Glutamatergic neuron (in vitro differentiated cells): ENCODE results near the gene GLIS1. TPM values are rescaled to one million over a fixed set of nuclear protein-coding genes. Genes with fewer than 3 reads are reported as not detected.

Experiments
- DNase-seq: peaks from one replicate; pipeline ENCODE4 v3.0.0; 2022
- H3K27ac Mint-ChIP-seq: one replicate; pipeline ENCODE4 v1.8.0; 2020; ENCODE audit warnings: mild to moderate bottlenecking, mixed read lengths, inconsistent platforms; ENCODE audit not compliant: unreplicated experiment
- H3K27me3 Mint-ChIP-seq: one replicate; pipeline ENCODE4 v1.8.0; 2020; ENCODE audit warnings: mild to moderate bottlenecking, moderate library complexity, mixed read lengths, inconsistent platforms; ENCODE audit not compliant: unreplicated experiment
- H3K36me3 Mint-ChIP-seq: one replicate; pipeline ENCODE4 v1.8.0; 2020; ENCODE audit warnings: mild to moderate bottlenecking, mixed read lengths, inconsistent platforms; ENCODE audit not compliant: unreplicated experiment
- H3K4me1 Mint-ChIP-seq: one replicate; pipeline ENCODE4 v1.8.0; 2020; ENCODE audit warnings: mild to moderate bottlenecking, low read depth, mixed read lengths, inconsistent platforms; ENCODE audit not compliant: unreplicated experiment
- H3K4me3 Mint-ChIP-seq: one replicate; pipeline ENCODE4 v1.8.0; 2020; ENCODE audit warnings: mild to moderate bottlenecking, mixed read lengths, inconsistent platforms; ENCODE audit not compliant: unreplicated experiment
- H3K9me3 Mint-ChIP-seq: one replicate; pipeline ENCODE4 v1.8.0; 2020; ENCODE audit warnings: mild to moderate bottlenecking, moderate library complexity, mixed read lengths, inconsistent platforms; ENCODE audit not compliant: unreplicated experiment
- CTCF ChIP-seq: fragments of 200-600 bp; sonication (generic); IDR thresholded peaks from one replicate; pipeline ENCODE4 v1.5.0; 2021; ENCODE audit not compliant: partially characterized antibody, unreplicated experiment
- total RNA-seq: library from RNA; stranded (reverse); fragmentation: NEBNext Ultra II Directional; extraction: Animal tissue kit (Norgen Biotek cat#: 25700); gene quantifications from one replicate; pipeline ENCODE4 v1.2.1, GENCODE V29; 2021; ENCODE audit not compliant: unreplicated experiment

Gene GLIS1
- total RNA-seq, 1 donor from 2014 or later = 0.76 TPM

GRCh38 chr1:53568540-53568939 is 170.4 kb downstream of the GLIS1 start:
- Mint-ChIP-seq H3K27me3 (no peaks in the 10 kb centered on the region), H3K4me1 (peaks cover 6% of the 10 kb centered on the region), H3K4me3 (no peak overlapping the region), H3K36me3 (peaks cover 15% of the 10 kb centered on the region), H3K27ac (no peak overlapping the region), H3K9me3 (peaks cover 6% of the 10 kb centered on the region)
- no peak for DNase-seq
- no peak for TF ChIP-seq CTCF

- Mint-ChIP-seq H3K4me3 (no peak overlapping the region), H3K36me3 (peaks cover 15% of the 10 kb centered on the region), H3K4me1 (peaks cover 2% of the 10 kb centered on the region), H3K27me3 (no peaks in the 10 kb centered on the region), H3K9me3 (peaks cover 6% of the 10 kb centered on the region), H3K27ac (no peak overlapping the region)
- no peak for TF ChIP-seq CTCF
- no peak for DNase-seq
These were observed 171.1 kb downstream of the GLIS1 start for GRCh38 chr1:53567851-53568250.

- H3K4me1 Mint-ChIP-seq = peaks cover 2% of the 10 kb centered on the region
- DNase-seq = no peak
- no peaks in the 10 kb centered on the region for H3K27me3 Mint-ChIP-seq
- no peak for TF ChIP-seq CTCF
- H3K36me3 Mint-ChIP-seq = peaks cover 15% of the 10 kb centered on the region
- H3K4me3 Mint-ChIP-seq = no peak overlapping the region
- H3K9me3 Mint-ChIP-seq = peaks cover 6% of the 10 kb centered on the region
- no peak overlapping the region for H3K27ac Mint-ChIP-seq
These were observed 171.5 kb downstream of the GLIS1 start for GRCh38 chr1:53567450-53567849.

GRCh38 chr1:53563611-53564010 is 175.4 kb downstream of the GLIS1 start:
- peaks cover 3% of the 10 kb centered on the region for H3K27me3 Mint-ChIP-seq
- peaks cover 9% of the 10 kb centered on the region for H3K4me1 Mint-ChIP-seq
- H3K36me3 Mint-ChIP-seq = peaks cover 14% of the 10 kb centered on the region
- no peak for TF ChIP-seq CTCF
- peaks cover 4% of the 10 kb centered on the region for H3K9me3 Mint-ChIP-seq
- no peak overlapping the region for H3K4me3 Mint-ChIP-seq
- no peak for DNase-seq
- no peak overlapping the region for H3K27ac Mint-ChIP-seq

GRCh38 chr1:53562981-53563379 is 176.0 kb downstream of the GLIS1 start:
- Mint-ChIP-seq H3K36me3 (peaks cover 9% of the 10 kb centered on the region), H3K27me3 (peaks cover 3% of the 10 kb centered on the region), H3K27ac (no peak overlapping the region), H3K4me1 (peaks cover 9% of the 10 kb centered on the region), H3K4me3 (no peak overlapping the region), H3K9me3 (peaks cover 4% of the 10 kb centered on the region)
- no peak for TF ChIP-seq CTCF
- DNase-seq = no peak
